HepG2 (cell line): ENCODE results near the gene ATP6V0E1. TPM values are rescaled to one million over a fixed set of nuclear protein-coding genes. Genes with fewer than 3 reads are reported as not detected.

Experiments used
- ARNTL ChIP-seq: sonication (generic); formaldehyde crosslinking; IDR thresholded peaks from 2 replicates; pipeline ENCODE4 v1.4.0; 2020; ENCODE audit warnings: mild to moderate bottlenecking, missing genetic modification reagents
- MTA3 ChIP-seq: sonication (generic); formaldehyde crosslinking; IDR thresholded peaks from 2 replicates; pipeline ENCODE4 v1.4.0; 2020; ENCODE audit warnings: missing genetic modification reagents
- NCOR1 ChIP-seq: fragments of 200-600 bp; sonication (generic); IDR thresholded peaks from 2 replicates; pipeline ENCODE4 v1.7.0; 2017; ENCODE audit warnings: antibody characterized with exemption, low read length, borderline replicate concordance
- NFYB ChIP-seq: sonication (generic); formaldehyde crosslinking; IDR thresholded peaks from 2 replicates; pipeline ENCODE4 v1.4.0; 2020; ENCODE audit warnings: missing genetic modification reagents
- POLR2AphosphoS2 ChIP-seq: IDR thresholded peaks from 2 replicates; pipeline ENCODE4 v1.6.1; 2011; ENCODE audit warnings: low read depth, low read length, improper control_type of control experiment
- RNF2 ChIP-seq: fragments of 450-650 bp; conservative IDR thresholded peaks from 2 replicates; pipeline ENCODE4 v1.6.1; 2016; ENCODE audit warnings: low read depth
- TEAD3 ChIP-seq: optimal IDR thresholded peaks from 2 replicates; pipeline ENCODE3; 2016; ENCODE audit warnings: borderline replicate concordance
- ZNF367 ChIP-seq: sonication (generic); formaldehyde crosslinking; IDR thresholded peaks from 2 replicates; pipeline ENCODE4 v1.4.0; 2020; ENCODE audit warnings: missing genetic modification reagents, borderline replicate concordance
- ZNF484 ChIP-seq: sonication (generic); formaldehyde crosslinking; IDR thresholded peaks from 2 replicates; pipeline ENCODE4 v1.5.1; 2020; ENCODE audit warnings: mild to moderate bottlenecking, low read depth, missing genetic modification reagents, borderline replicate concordance
- polyA plus RNA-seq, 8 experiments: library from polyadenylated mRNA; depleted of rRNA in 3 of 8; stranded (reverse) in 7 of 8; unstranded in 1 of 8; fragments of >200 nt; fragmentation: Illumina TruSeq in 4 of 8; extraction: Trizol in 4 of 8; gene quantifications; 2 replicates each; pipeline versions ENCODE4 v1.2.1 to v1.2.3, GENCODE V29; 2011 to 2016; ENCODE audit warnings: low read depth in 4 of 8, missing spikeins in 1 of 8, mixed read lengths in 1 of 8; ENCODE audit not compliant: insufficient read depth in 1 of 8
- total RNA-seq, 5 experiments: library from RNA; depleted of rRNA; stranded (reverse); fragments of >200 nt; fragmentation: Illumina TruSeq; extraction: Trizol; gene quantifications; 2 replicates each; pipeline ENCODE4 v1.2.3, GENCODE V29; 2016; ENCODE audit warnings: low read depth in 1 of 5
- TF ChIP-seq, protein P1 (sequence below): sonication (generic); formaldehyde crosslinking; IDR thresholded peaks from 2 replicates; pipeline ENCODE4 v1.5.0; 2020; ENCODE audit warnings: mild to moderate bottlenecking, missing genetic modification reagents
- TF ChIP-seq, protein P2 (sequence below): sonication (generic); formaldehyde crosslinking; IDR thresholded peaks from 2 replicates; pipeline ENCODE4 v1.8.0; 2023; ENCODE audit warnings: mild to moderate bottlenecking, missing genetic modification reagents
- TF ChIP-seq, protein P3 (sequence below): sonication (generic); formaldehyde crosslinking; IDR thresholded peaks from 2 replicates; pipeline ENCODE4 v1.5.0; 2020; ENCODE audit warnings: mild to moderate bottlenecking, missing genetic modification reagents
- TF ChIP-seq, protein P4 (sequence below): sonication (generic); formaldehyde crosslinking; IDR thresholded peaks from 2 replicates; pipeline ENCODE4 v1.4.0; 2020; ENCODE audit warnings: mild to moderate bottlenecking, missing genetic modification reagents
- TF ChIP-seq, protein P5 (sequence below): sonication (generic); formaldehyde crosslinking; IDR thresholded peaks from 2 replicates; pipeline ENCODE4 v1.4.0; 2020; ENCODE audit warnings: missing genetic modification reagents, low read depth, mild to moderate bottlenecking, borderline replicate concordance

The ATP6V0E1 gene
- total and polyA plus RNA-seq, 2 of the 13 experiments (the other 11 are each of a cell fraction or from before 2014, with no cell fraction given), result 143 to 215 TPM

DNA sequence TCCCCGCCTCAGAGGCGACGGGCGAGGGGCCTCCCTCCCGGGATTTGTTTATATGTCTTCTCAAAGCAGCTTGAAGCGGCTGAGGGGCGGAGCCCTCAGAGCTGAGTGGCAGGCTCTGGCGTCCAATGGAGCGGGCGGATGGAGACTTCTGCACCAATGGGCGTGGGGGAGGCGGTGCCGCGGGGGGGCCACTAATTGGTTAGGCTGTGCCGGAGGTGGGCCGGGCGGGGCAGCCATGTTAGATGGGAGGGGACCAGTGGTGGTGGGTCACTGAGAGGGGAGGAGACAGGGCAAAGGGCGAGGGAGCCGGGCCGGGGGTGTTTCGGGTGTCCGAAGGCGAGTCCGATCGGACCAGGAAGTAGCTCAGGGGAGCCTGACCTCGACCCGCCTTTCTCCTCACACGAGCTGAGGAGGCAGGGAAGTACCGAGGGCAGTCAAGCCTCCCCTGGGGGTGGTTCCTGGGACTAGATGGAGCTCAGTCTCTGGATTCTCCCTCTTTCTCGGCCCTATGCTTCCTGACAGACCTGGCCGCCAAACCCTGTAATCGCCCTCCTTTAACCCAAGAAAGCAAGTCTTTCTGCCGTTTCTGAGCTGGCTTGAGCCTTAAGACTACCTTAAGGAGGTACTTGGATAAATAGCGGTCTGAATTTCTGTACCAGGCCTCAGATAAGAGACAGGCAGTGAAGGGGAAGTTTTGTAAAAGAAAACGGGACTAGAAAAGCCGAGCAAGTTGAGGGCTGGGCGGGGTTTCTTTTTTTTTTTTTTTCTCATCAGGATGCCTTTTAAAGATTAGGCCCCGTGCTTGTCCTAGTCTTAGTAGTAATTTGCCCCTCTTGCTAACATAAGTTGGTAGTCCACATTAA, 73.7 kb downstream of the ATP6V0E1 start (continued):
- TF ChIP-seq, protein P1, sequence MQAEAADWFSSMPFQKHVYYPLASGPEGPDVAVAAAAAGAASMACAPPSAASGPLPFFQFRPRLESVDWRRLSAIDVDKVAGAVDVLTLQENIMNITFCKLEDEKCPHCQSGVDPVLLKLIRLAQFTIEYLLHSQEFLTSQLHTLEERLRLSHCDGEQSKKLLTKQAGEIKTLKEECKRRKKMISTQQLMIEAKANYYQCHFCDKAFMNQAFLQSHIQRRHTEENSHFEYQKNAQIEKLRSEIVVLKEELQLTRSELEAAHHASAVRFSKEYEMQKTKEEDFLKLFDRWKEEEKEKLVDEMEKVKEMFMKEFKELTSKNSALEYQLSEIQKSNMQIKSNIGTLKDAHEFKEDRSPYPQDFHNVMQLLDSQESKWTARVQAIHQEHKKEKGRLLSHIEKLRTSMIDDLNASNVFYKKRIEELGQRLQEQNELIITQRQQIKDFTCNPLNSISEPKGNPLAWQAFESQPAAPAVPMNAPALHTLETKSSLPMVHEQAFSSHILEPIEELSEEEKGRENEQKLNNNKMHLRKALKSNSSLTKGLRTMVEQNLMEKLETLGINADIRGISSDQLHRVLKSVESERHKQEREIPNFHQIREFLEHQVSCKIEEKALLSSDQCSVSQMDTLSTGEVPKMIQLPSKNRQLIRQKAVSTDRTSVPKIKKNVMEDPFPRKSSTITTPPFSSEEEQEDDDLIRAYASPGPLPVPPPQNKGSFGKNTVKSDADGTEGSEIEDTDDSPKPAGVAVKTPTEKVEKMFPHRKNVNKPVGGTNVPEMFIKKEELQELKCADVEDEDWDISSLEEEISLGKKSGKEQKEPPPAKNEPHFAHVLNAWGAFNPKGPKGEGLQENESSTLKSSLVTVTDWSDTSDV (CRISPR knock-in tag), result no peak
- TF ChIP-seq NCOR1 (peak; percentile 47; the same call in 1 of the 2 replicates), ZNF484 (no peak), POLR2AphosphoS2 (no peak), RNF2 (no peak), MTA3 (CRISPR knock-in tag) (no peak), ZNF367 (CRISPR knock-in tag) (no peak), ARNTL (CRISPR knock-in tag) (peak; percentile 80), NFYB (CRISPR knock-in tag) (peak; percentile 92), TEAD3 (no peak)
- TF ChIP-seq, protein P2, sequence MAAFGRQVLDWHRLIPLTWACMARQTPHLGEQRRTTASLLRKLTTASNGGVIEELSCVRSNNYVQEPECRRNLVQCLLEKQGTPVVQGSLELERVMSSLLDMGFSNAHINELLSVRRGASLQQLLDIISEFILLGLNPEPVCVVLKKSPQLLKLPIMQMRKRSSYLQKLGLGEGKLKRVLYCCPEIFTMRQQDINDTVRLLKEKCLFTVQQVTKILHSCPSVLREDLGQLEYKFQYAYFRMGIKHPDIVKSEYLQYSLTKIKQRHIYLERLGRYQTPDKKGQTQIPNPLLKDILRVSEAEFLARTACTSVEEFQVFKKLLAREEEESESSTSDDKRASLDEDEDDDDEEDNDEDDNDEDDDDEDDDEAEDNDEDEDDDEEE (CRISPR knock-in tag), result 0 out of 2 replicates have a peak, but pooled peaks have one; percentile 31
- TF ChIP-seq, protein P3, sequence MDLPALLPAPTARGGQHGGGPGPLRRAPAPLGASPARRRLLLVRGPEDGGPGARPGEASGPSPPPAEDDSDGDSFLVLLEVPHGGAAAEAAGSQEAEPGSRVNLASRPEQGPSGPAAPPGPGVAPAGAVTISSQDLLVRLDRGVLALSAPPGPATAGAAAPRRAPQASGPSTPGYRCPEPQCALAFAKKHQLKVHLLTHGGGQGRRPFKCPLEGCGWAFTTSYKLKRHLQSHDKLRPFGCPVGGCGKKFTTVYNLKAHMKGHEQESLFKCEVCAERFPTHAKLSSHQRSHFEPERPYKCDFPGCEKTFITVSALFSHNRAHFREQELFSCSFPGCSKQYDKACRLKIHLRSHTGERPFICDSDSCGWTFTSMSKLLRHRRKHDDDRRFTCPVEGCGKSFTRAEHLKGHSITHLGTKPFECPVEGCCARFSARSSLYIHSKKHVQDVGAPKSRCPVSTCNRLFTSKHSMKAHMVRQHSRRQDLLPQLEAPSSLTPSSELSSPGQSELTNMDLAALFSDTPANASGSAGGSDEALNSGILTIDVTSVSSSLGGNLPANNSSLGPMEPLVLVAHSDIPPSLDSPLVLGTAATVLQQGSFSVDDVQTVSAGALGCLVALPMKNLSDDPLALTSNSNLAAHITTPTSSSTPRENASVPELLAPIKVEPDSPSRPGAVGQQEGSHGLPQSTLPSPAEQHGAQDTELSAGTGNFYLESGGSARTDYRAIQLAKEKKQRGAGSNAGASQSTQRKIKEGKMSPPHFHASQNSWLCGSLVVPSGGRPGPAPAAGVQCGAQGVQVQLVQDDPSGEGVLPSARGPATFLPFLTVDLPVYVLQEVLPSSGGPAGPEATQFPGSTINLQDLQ, result no peak
- TF ChIP-seq, protein P4, sequence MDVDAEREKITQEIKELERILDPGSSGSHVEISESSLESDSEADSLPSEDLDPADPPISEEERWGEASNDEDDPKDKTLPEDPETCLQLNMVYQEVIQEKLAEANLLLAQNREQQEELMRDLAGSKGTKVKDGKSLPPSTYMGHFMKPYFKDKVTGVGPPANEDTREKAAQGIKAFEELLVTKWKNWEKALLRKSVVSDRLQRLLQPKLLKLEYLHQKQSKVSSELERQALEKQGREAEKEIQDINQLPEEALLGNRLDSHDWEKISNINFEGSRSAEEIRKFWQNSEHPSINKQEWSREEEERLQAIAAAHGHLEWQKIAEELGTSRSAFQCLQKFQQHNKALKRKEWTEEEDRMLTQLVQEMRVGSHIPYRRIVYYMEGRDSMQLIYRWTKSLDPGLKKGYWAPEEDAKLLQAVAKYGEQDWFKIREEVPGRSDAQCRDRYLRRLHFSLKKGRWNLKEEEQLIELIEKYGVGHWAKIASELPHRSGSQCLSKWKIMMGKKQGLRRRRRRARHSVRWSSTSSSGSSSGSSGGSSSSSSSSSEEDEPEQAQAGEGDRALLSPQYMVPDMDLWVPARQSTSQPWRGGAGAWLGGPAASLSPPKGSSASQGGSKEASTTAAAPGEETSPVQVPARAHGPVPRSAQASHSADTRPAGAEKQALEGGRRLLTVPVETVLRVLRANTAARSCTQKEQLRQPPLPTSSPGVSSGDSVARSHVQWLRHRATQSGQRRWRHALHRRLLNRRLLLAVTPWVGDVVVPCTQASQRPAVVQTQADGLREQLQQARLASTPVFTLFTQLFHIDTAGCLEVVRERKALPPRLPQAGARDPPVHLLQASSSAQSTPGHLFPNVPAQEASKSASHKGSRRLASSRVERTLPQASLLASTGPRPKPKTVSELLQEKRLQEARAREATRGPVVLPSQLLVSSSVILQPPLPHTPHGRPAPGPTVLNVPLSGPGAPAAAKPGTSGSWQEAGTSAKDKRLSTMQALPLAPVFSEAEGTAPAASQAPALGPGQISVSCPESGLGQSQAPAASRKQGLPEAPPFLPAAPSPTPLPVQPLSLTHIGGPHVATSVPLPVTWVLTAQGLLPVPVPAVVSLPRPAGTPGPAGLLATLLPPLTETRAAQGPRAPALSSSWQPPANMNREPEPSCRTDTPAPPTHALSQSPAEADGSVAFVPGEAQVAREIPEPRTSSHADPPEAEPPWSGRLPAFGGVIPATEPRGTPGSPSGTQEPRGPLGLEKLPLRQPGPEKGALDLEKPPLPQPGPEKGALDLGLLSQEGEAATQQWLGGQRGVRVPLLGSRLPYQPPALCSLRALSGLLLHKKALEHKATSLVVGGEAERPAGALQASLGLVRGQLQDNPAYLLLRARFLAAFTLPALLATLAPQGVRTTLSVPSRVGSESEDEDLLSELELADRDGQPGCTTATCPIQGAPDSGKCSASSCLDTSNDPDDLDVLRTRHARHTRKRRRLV, result no peak
- TF ChIP-seq, protein P5, sequence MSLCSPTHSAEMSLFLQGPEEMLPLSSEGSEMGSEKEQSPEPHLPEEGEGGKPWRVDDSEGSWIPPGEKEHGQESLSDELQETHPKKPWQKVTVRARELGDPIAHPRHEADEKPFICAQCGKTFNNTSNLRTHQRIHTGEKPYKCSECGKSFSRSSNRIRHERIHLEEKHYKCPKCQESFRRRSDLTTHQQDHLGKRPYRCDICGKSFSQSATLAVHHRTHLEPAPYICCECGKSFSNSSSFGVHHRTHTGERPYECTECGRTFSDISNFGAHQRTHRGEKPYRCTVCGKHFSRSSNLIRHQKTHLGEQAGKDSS (CRISPR knock-in tag), result no peak
